HK-2 (cell line): ENCODE measurements around the gene TXN2.

Source experiments
- DNase-seq: peaks from one replicate; pipeline ENCODE4 v3.0.0-alpha.2; 2018; ENCODE audit not compliant: unreplicated experiment

Gene TXN2

GRCh38 chr22:36486619-36487384 is 5.4 kb upstream of the TXN2 start:
- DNase-seq: no peak

- no peak for DNase-seq
Observed at GRCh38 chr22:36480941-36481392, 473 bp downstream of the TXN2 start.

- no peak for DNase-seq
Observed at GRCh38 chr22:36478966-36479365, 2.5 kb downstream of the TXN2 start.

GRCh38 chr22:36475341-36475740 is 6.1 kb downstream of the TXN2 start:
- DNase-seq: no peak

- no peak for DNase-seq
Observed at GRCh38 chr22:36472689-36473088, 8.8 kb downstream of the TXN2 start.

GRCh38 chr22:36471341-36471821 is 10.1 kb downstream of the TXN2 start:
- no peak for DNase-seq

GRCh38 chr22:36470994-36471331 is 10.5 kb downstream of the TXN2 start:
- DNase-seq: no peak

GRCh38 chr22:36470162-36470993 is 11.1 kb downstream of the TXN2 start:
- peak; percentile 81 for DNase-seq

- DNase-seq: no peak
Observed at GRCh38 chr22:36469094-36469710, 12.2 kb downstream of the TXN2 start.

GRCh38 chr22:36467946-36468345 is 13.5 kb downstream of the TXN2 start:
- peak; percentile 87 for DNase-seq

- DNase-seq: peak; percentile 88
Observed at GRCh38 chr22:36467042-36467810, 14.2 kb downstream of the TXN2 start.

GRCh38 chr22:36466258-36466657 is 15.2 kb downstream of the TXN2 start:
- DNase-seq: no peak

- DNase-seq: peak; percentile 90
Observed at GRCh38 chr22:36465232-36466021, 16.0 kb downstream of the TXN2 start.

GRCh38 chr22:36464715-36465231 is 16.7 kb downstream of the TXN2 start:
- DNase-seq: no peak

- DNase-seq: no peak
Observed at GRCh38 chr22:36463783-36464184, 17.7 kb downstream of the TXN2 start.

- peak; percentile 91 for DNase-seq
Observed at GRCh38 chr22:36461665-36462649, 19.5 kb downstream of the TXN2 start.

- no peak for DNase-seq
Observed at GRCh38 chr22:36460202-36460601, 21.2 kb downstream of the TXN2 start.

- no peak for DNase-seq
Observed at GRCh38 chr22:36457688-36458450, 23.6 kb downstream of the TXN2 start.

GRCh38 chr22:36456464-36456845 is 25.0 kb downstream of the TXN2 start:
- no peak for DNase-seq
